Measurements from ENCODE around the gene MDFI. TPM values are rescaled to one million over a fixed set of nuclear protein-coding genes. Genes with fewer than 3 reads are reported as not detected.
A peak's percentile ranks its signal among the peaks of the same experiment; 100 is the strongest.
"Not testable (repeated sequence)": the region's sequence is repeated elsewhere in the genome, so short reads cannot be mapped to it uniquely, and the experiment has no call there.

The MDFI gene
- total and polyA plus RNA-seq, 4 donors = 0.13 to 22.3 (median 7.4) TPM

DNA sequence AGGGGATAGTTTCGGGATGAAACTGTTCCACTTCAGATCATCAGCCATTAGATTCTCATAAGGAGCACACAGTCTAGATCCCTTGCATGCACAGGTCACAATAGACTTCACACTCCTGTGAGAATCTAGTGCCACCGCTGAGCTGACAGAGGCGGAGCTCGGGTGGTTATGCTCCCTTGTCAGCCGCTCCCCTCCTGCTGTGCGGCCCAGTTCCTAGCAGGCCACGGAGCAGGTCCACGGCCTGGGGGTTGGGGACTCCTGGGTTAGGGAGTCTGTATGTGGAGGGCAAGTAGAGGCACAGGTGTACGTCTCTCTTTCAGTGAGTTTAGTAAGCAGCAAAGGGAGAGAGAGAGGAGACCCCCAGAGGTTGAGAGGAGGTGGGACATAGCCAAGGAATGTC, 30.5 kb upstream of the MDFI start:
- H3K9me3 ChIP-seq (ENCODE audit: control insufficient read depth, low read length) = no peaks in the 10 kb centered on the region
- H3K27me3 ChIP-seq (ENCODE audit: control insufficient read depth in 1 of 2, insufficient read depth in 2 of 2, low read length in 1 of 2) = no peaks in the 10 kb centered on the region
- H3K4me3 ChIP-seq (ENCODE audit: low read length in 2 of 2) = no peak overlapping the region
- no peaks in the 10 kb centered on the region for H3K4me1 ChIP-seq (ENCODE audit: control insufficient read depth in 1 of 2, insufficient read depth in 2 of 2, low read length in 2 of 2)
- DNase-seq (peak in 1 of 2 donors; percentile 31), ATAC-seq (ENCODE audit: low FRiP score) (no peak)
- 77 to 84% methylated on average over 9 of the region's 9 CpGs for WGBS, 2 donors
- intact Hi-C loops (cut with DNase I) = loop anchor here in 1 of 2 donors (10.0 kb wide), 1 partner anchor 167 kb away; the partner anchor contains the start of gene FRS3
- no peak overlapping the region for H3K27ac ChIP-seq (ENCODE audit: low read depth in 1 of 2, low read length in 2 of 2)
- H3K36me3 ChIP-seq (ENCODE audit: control insufficient read depth in 1 of 2, insufficient read depth in 2 of 2, low read length in 1 of 2) = no peaks in the 10 kb centered on the region

DNA sequence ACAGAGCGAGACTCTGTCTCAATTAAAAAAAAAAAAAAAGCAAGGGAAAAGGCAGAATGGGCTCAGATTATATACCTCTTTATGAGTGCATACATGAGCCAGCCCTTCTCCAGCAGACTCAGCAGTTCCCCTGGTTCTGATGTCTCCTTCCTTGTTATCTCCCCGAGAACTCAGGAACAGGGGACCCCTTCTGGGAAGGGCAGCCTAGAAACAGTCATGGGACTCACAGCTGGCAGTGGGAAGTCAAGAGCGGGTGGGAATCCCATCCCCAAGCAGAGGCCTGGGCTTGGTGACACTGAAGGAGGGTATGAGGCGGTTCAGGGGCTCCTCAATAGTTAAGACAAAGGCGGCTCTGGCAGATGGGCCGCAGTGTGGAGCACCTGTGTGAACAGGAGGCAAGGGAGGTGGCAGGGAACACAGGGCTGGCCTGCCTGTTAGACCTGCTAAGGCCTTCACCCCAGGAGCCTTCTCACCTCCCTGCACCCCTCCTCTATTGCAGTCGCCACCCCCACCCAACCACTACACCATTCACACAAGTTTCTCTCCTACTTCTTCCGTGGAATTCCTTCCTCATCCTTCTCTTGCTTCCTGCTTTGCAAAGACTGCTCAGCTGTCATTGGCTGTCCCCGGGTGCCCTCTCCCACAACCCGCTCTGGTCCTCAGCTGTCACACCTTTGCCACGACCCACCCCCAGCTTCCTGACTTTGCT, 29.7 kb upstream of the MDFI start:
- intact Hi-C loops (cut with DNase I) = loop anchor here in 1 of 2 donors (10.0 kb wide), 1 partner anchor 166 kb away; the partner anchor contains the start of gene FRS3
- H3K4me3 ChIP-seq (ENCODE audit: low read length in 2 of 2) = no peak overlapping the region

DNA sequence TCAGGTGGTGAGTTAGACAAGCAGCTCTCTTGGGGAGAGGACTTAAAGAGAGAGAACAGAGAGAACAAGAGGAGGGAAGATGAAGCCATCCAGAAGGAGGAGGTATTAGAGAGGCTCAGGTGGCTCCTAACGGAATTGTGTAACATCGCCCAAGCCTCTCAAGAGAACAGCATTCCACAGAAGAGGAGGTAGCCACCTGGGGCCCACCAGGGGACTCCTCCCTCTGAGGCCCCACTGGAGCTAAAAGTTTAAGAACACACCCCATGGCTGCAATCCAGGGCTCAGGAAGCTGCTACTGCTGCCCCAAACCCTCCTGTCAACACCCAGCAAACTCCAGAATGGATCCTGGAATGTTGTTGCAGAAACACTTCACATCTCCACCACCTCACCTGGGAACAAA, 23.6 kb upstream of the MDFI start:
- 87 to 92% methylated on average over 2 of the region's 2 CpGs for WGBS, 2 donors
- H3K27ac ChIP-seq (ENCODE audit: low read depth in 1 of 2, low read length in 2 of 2) = no peak overlapping the region
- H3K4me3 ChIP-seq (ENCODE audit: low read length in 2 of 2) = no peak overlapping the region
- no peak for DNase-seq
- intact Hi-C loops (cut with DNase I) = no loop called here
- no peaks in the 10 kb centered on the region for H3K4me1 ChIP-seq (ENCODE audit: control insufficient read depth in 1 of 2, insufficient read depth in 2 of 2, low read length in 2 of 2)
- no peaks in the 10 kb centered on the region for H3K27me3 ChIP-seq (ENCODE audit: control insufficient read depth in 1 of 2, insufficient read depth in 2 of 2, low read length in 1 of 2)
- ATAC-seq (ENCODE audit: low FRiP score) = no peak
- H3K9me3 ChIP-seq (ENCODE audit: control insufficient read depth, low read length) = no peaks in the 10 kb centered on the region
- H3K36me3 ChIP-seq (ENCODE audit: control insufficient read depth in 1 of 2, insufficient read depth in 2 of 2, low read length in 1 of 2) = no peaks in the 10 kb centered on the region

More for the DNA sequence above, 29.7 kb upstream of the MDFI start:
- Histone ChIP-seq H3K9me3 (ENCODE audit: control insufficient read depth, low read length) (no peaks in the 10 kb centered on the region), H3K27me3 (ENCODE audit: control insufficient read depth in 1 of 2, insufficient read depth in 2 of 2, low read length in 1 of 2) (no peaks in the 10 kb centered on the region), H3K36me3 (ENCODE audit: control insufficient read depth in 1 of 2, insufficient read depth in 2 of 2, low read length in 1 of 2) (no peaks in the 10 kb centered on the region), H3K27ac (ENCODE audit: low read depth in 1 of 2, low read length in 2 of 2) (no peak overlapping the region), H3K4me1 (ENCODE audit: control insufficient read depth in 1 of 2, insufficient read depth in 2 of 2, low read length in 2 of 2) (no peaks in the 10 kb centered on the region)
- 85 to 91% methylated on average over 11 of the region's 11 CpGs for WGBS, 2 donors
- ATAC-seq (ENCODE audit: low FRiP score) = no peak
- no peak for DNase-seq

DNA sequence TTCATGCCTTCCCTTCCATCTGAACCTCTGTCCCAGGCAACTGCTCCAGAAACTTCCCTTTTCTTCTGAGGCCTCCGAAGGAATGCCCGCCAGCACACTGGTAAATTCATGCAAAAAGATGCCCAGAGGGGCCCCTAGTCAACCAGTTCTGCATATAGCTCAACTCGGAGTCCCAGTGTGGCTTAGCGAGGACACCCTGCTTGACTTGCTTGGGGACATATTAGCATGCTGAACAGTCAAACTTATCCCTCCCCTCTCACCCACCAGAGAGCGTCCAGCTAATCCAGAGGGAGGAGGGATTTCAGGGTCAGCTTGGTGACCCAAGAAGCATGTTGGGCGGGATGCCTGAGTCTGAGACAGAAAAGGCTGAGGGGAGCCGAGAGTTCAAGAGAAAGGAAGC, 23.0 kb upstream of the MDFI start:
- Histone ChIP-seq H3K27me3 (ENCODE audit: control insufficient read depth in 1 of 2, insufficient read depth in 2 of 2, low read length in 1 of 2) (no peaks in the 10 kb centered on the region), H3K4me3 (ENCODE audit: low read length in 2 of 2) (no peak overlapping the region), H3K36me3 (ENCODE audit: control insufficient read depth in 1 of 2, insufficient read depth in 2 of 2, low read length in 1 of 2) (no peaks in the 10 kb centered on the region), H3K27ac (ENCODE audit: low read depth in 1 of 2, low read length in 2 of 2) (no peak overlapping the region), H3K4me1 (ENCODE audit: control insufficient read depth in 1 of 2, insufficient read depth in 2 of 2, low read length in 2 of 2) (no peaks in the 10 kb centered on the region), H3K9me3 (ENCODE audit: control insufficient read depth, low read length) (no peaks in the 10 kb centered on the region)
- WGBS, 2 donors = 78 to 83% methylated on average over 7 of the region's 7 CpGs
- intact Hi-C loops (cut with DNase I) = no loop called here
- no peak for ATAC-seq (ENCODE audit: low FRiP score)
- DNase-seq = no peak

DNA sequence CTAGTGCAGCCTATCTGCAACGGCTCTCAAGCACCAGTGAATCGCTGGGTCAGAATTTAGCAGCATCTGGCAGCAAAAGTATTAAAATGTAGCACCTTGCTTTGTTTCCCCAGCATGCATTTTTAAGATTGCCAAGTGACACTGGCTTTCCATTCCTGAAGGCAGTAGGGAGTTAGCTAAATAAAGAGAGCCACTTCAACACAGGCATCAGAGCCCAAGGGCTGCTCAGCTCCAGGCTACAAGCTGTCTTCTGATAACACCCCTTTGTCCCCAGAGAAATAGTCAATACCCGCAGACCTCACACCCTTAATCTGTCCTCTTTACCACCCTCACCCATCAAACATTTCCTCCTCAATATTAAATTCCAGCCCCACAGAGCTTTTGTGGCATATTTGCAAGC, 19.7 kb upstream of the MDFI start:
- ATAC-seq (ENCODE audit: low FRiP score) (no peak), DNase-seq (no peak)
- no peaks in the 10 kb centered on the region for H3K36me3 ChIP-seq (ENCODE audit: control insufficient read depth in 1 of 2, insufficient read depth in 2 of 2, low read length in 1 of 2)
- no peak overlapping the region for H3K27ac ChIP-seq (ENCODE audit: low read depth in 1 of 2, low read length in 2 of 2)
- WGBS, 2 donors = 52 to 57% methylated on average over 3 of the region's 3 CpGs
- H3K4me3 ChIP-seq (ENCODE audit: low read length in 2 of 2) = no peak overlapping the region
- H3K9me3 ChIP-seq (ENCODE audit: control insufficient read depth, low read length) = peaks cover 10% of the 10 kb centered on the region
- no peaks in the 10 kb centered on the region for H3K4me1 ChIP-seq (ENCODE audit: control insufficient read depth in 1 of 2, insufficient read depth in 2 of 2, low read length in 2 of 2)
- intact Hi-C loops (cut with DNase I) = no loop called here
- no peaks in the 10 kb centered on the region for H3K27me3 ChIP-seq (ENCODE audit: control insufficient read depth in 1 of 2, insufficient read depth in 2 of 2, low read length in 1 of 2)

DNA sequence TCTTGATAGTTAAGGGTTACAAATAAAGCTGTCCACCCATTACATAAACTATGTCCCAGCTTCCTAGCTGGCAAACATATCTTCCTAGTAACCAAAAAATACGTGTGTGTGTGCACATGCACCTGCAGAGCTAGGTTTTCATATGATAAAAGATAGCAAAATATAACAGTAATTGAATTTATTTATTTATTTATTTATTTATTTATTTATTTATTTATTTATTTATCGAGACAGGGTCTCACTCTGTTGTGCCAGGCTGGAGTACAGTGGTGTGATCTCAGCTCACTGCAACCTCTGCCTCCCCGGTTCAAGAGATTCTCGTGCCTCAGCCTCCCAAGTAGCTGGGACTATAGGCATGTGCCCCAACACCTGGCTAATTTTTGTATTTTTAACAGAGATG, 19.1 kb upstream of the MDFI start:
- H3K27ac ChIP-seq (ENCODE audit: low read depth in 1 of 2, low read length in 2 of 2); H3K4me1 ChIP-seq (ENCODE audit: control insufficient read depth in 1 of 2, insufficient read depth in 2 of 2, low read length in 2 of 2); H3K4me3 ChIP-seq (ENCODE audit: low read length in 2 of 2); H3K9me3 ChIP-seq (ENCODE audit: control insufficient read depth, low read length); ATAC-seq (ENCODE audit: low FRiP score); H3K36me3 ChIP-seq (ENCODE audit: control insufficient read depth in 1 of 2, insufficient read depth in 2 of 2, low read length in 1 of 2); H3K27me3 ChIP-seq (ENCODE audit: control insufficient read depth in 1 of 2, insufficient read depth in 2 of 2, low read length in 1 of 2); DNase-seq; intact Hi-C loops (cut with DNase I): not testable (repeated sequence)
- 80 to 83% methylated on average over 4 of the region's 4 CpGs for WGBS, 2 donors

DNA sequence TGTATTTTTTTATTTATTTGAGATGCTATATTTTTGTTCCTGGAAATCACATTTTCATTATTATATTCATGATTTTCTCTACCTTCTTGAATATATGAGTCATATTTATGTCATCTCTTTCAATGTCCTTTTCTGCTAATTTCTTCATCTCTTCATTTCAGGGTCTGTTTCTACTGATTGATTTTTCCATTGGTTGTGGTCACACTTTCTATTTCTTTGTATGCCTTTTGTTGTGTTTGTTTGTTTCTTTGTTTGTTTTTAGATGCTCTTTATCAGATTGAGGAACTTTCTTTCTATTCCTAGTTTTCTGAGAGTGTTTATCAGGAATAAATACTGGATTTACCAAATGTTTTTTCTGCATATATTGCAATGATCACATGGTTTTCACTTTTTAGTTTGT, 16.9 kb upstream of the MDFI start:
- Histone ChIP-seq H3K4me1 (ENCODE audit: control insufficient read depth in 1 of 2, insufficient read depth in 2 of 2, low read length in 2 of 2) (no peaks in the 10 kb centered on the region), H3K36me3 (ENCODE audit: control insufficient read depth in 1 of 2, insufficient read depth in 2 of 2, low read length in 1 of 2) (no peaks in the 10 kb centered on the region), H3K27me3 (ENCODE audit: control insufficient read depth in 1 of 2, insufficient read depth in 2 of 2, low read length in 1 of 2) (peaks cover 0 to 1% of the 10 kb centered on the region in 2 donors), H3K27ac (ENCODE audit: low read depth in 1 of 2, low read length in 2 of 2) (no peak overlapping the region), H3K9me3 (ENCODE audit: control insufficient read depth, low read length) (peaks cover 10% of the 10 kb centered on the region), H3K4me3 (ENCODE audit: low read length in 2 of 2) (no peak overlapping the region)
- ATAC-seq (ENCODE audit: low FRiP score) = no peak
- DNase-seq = no peak
- intact Hi-C loops (cut with DNase I) = no loop called here

DNA sequence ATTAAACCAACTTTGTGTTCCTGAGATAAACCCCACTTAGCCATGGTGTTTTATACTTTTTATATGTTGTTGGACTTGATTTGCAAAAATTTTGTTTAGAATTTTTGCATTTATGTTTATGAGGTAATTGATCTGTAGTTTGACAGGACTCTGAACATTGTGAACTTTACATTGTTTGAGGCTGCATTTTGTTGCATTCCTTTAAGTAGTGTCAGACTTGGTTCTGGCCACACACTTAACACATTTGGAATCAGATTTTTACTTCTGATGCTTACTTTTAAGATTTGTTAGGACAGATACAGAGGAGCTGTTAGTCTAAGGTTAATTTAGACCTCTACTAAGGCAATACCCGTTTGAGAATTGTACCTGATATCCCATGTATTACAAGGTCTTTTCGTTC, 16.5 kb upstream of the MDFI start:
- 29% methylated on average over 2 of the region's 2 CpGs for WGBS, 2 donors
- DNase-seq (no peak), ATAC-seq (ENCODE audit: low FRiP score) (no peak)
- Histone ChIP-seq H3K9me3 (ENCODE audit: control insufficient read depth, low read length) (peaks cover 10% of the 10 kb centered on the region), H3K4me3 (ENCODE audit: low read length in 2 of 2) (no peak overlapping the region), H3K27ac (ENCODE audit: low read depth in 1 of 2, low read length in 2 of 2) (no peak overlapping the region), H3K4me1 (ENCODE audit: control insufficient read depth in 1 of 2, insufficient read depth in 2 of 2, low read length in 2 of 2) (no peaks in the 10 kb centered on the region), H3K36me3 (ENCODE audit: control insufficient read depth in 1 of 2, insufficient read depth in 2 of 2, low read length in 1 of 2) (no peaks in the 10 kb centered on the region), H3K27me3 (ENCODE audit: control insufficient read depth in 1 of 2, insufficient read depth in 2 of 2, low read length in 1 of 2) (peaks cover 0 to 1% of the 10 kb centered on the region in 2 donors)
- intact Hi-C loops (cut with DNase I) = no loop called here

DNA sequence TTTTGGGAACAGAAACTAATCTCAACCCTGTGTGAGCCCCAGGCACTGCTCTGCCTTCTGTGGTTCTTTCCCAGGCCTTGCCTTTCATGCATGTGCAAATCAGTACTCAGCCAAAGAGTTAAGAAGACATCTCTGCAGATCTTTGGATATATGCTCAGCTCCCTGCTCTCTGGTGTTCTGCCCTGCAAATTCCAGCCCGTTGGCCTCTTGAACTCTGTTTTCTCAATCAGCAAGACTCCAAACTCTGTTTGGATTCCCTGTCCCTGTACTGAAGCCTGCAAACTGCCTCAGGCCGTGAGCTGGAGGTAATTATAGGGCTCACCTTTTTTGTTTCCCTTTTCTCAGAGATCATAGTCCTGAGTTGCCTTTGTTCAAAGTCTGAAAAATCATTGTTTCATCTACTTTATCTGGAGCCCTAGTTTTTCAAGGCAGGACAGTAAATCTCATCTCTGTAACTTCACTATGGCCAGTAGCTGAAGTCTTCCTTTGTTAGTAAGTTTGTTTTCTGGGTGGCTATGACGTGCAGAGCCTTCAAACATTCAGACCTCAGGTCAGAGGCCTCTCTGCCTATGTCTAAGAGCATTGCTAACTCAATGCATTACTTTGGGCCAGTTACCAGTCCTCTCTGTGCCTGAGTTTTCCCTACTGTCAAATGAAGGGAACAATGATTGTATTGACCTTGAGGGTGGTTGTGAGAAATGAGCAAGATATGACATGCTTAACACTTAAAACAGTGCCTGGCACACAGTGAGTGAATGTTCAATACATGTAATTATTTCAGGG, 15.9 kb upstream of the MDFI start:
- Histone ChIP-seq H3K36me3 (ENCODE audit: control insufficient read depth in 1 of 2, insufficient read depth in 2 of 2, low read length in 1 of 2) (no peaks in the 10 kb centered on the region), H3K4me1 (ENCODE audit: control insufficient read depth in 1 of 2, insufficient read depth in 2 of 2, low read length in 2 of 2) (no peaks in the 10 kb centered on the region), H3K4me3 (ENCODE audit: low read length in 2 of 2) (no peak overlapping the region), H3K27me3 (ENCODE audit: control insufficient read depth in 1 of 2, insufficient read depth in 2 of 2, low read length in 1 of 2) (peaks cover 0 to 1% of the 10 kb centered on the region in 2 donors), H3K9me3 (ENCODE audit: control insufficient read depth, low read length) (peaks cover 10% of the 10 kb centered on the region), H3K27ac (ENCODE audit: low read depth in 1 of 2, low read length in 2 of 2) (no peak overlapping the region)
- intact Hi-C loops (cut with DNase I) = no loop called here
- no peak for DNase-seq
- WGBS, 2 donors = 53 to 57% methylated on average over 3 of the region's 3 CpGs
- ATAC-seq (ENCODE audit: low FRiP score) = no peak
